SK-N-SH treated with all-trans-retinoic acid at 6 μM for 48 hours (cell line): ENCODE results near the gene INAVA.

Source experiments
- ARNTL ChIP-seq: fragments of 450-650 bp; formaldehyde crosslinking; IDR thresholded peaks from 2 replicates; pipeline ENCODE4 v1.5.0; 2020; ENCODE audit warnings: low read depth, mild to moderate bottlenecking, moderate library complexity, borderline replicate concordance
- CREB5 ChIP-seq: fragments of 250-450 bp; sonication (Bioruptor Pico); IDR thresholded peaks from 2 replicates; pipeline ENCODE4 v1.5.1; 2020; ENCODE audit warnings: low read depth, mild to moderate bottlenecking, moderate library complexity
- CSRNP3 ChIP-seq: fragments of 250-450 bp; sonication (Bioruptor Pico); IDR thresholded peaks from 2 replicates; pipeline ENCODE4 v1.5.1; 2021; ENCODE audit warnings: mild to moderate bottlenecking, moderate library complexity
- GLIS3 ChIP-seq: fragments of 250-450 bp; sonication (Bioruptor Pico); IDR thresholded peaks from 2 replicates; pipeline ENCODE4 v1.5.0; 2020; ENCODE audit warnings: mild to moderate bottlenecking, moderate library complexity
- PATZ1 ChIP-seq: fragments of 250-450 bp; sonication (Bioruptor Pico); IDR thresholded peaks from 2 replicates; pipeline ENCODE4 v1.8.0; 2020; ENCODE audit warnings: mild to moderate bottlenecking, moderate library complexity, borderline replicate concordance
- RARB ChIP-seq: fragments of 250-450 bp; sonication (Bioruptor Pico); IDR thresholded peaks from 2 replicates; pipeline ENCODE4 v1.8.0; 2021; ENCODE audit warnings: mild to moderate bottlenecking, moderate library complexity
- TCF4 ChIP-seq: fragments of 250-450 bp; sonication (Bioruptor Pico); IDR thresholded peaks from 2 replicates; pipeline ENCODE4 v1.8.0; 2021; ENCODE audit warnings: mild to moderate bottlenecking, moderate library complexity, borderline replicate concordance
- TOX ChIP-seq: fragments of 250-450 bp; sonication (Bioruptor Pico); IDR thresholded peaks from 2 replicates; pipeline ENCODE4 v1.8.0; 2021; ENCODE audit warnings: mild to moderate bottlenecking, moderate library complexity, borderline replicate concordance
- TSHZ2 ChIP-seq: fragments of 250-450 bp; sonication (Bioruptor Pico); IDR thresholded peaks from 2 replicates; pipeline ENCODE4 v1.5.0; 2020; ENCODE audit warnings: mild to moderate bottlenecking, moderate library complexity
- ZFP3 ChIP-seq: fragments of 250-450 bp; sonication (Bioruptor Pico); IDR thresholded peaks from 2 replicates; pipeline ENCODE4 v1.5.0; 2020; ENCODE audit warnings: mild to moderate bottlenecking, moderate library complexity
- ZFP30 ChIP-seq: fragments of 450-650 bp; formaldehyde crosslinking; IDR thresholded peaks from 2 replicates; pipeline ENCODE4 v1.5.0; 2022; ENCODE audit warnings: mild to moderate bottlenecking, moderate library complexity
- ZNF70 ChIP-seq: fragments of 450-650 bp; formaldehyde crosslinking; IDR thresholded peaks from 2 replicates; pipeline ENCODE4 v1.5.0; 2020; ENCODE audit warnings: mild to moderate bottlenecking, moderate library complexity
- ZNF8 ChIP-seq: fragments of 450-650 bp; formaldehyde crosslinking; IDR thresholded peaks from 2 replicates; pipeline ENCODE4 v1.5.0; 2020; ENCODE audit warnings: mild to moderate bottlenecking, moderate library complexity

GRCh38 chr1:200875416-200875815, 19.3 kb upstream of the INAVA start:
- TF ChIP-seq GLIS3 (no peak), TCF4 (no peak), CSRNP3 (no peak), CREB5 (no peak), PATZ1 (CRISPR knock-in tag) (no peak), TSHZ2 (CRISPR knock-in tag) (no peak), ZNF70 (CRISPR knock-in tag) (no peak), ZFP3 (no peak), ARNTL (CRISPR knock-in tag) (no peak), ZFP30 (CRISPR knock-in tag) (no peak), RARB (CRISPR knock-in tag) (no peak), TOX (CRISPR knock-in tag) (no peak), ZNF8 (CRISPR knock-in tag) (no peak)
